ENCODE measurements around the gene SYT8.
"Not testable (repeated sequence)": the region's sequence is repeated elsewhere in the genome, so short reads cannot be mapped to it uniquely, and the experiment has no call there.

Gene SYT8

DNA sequence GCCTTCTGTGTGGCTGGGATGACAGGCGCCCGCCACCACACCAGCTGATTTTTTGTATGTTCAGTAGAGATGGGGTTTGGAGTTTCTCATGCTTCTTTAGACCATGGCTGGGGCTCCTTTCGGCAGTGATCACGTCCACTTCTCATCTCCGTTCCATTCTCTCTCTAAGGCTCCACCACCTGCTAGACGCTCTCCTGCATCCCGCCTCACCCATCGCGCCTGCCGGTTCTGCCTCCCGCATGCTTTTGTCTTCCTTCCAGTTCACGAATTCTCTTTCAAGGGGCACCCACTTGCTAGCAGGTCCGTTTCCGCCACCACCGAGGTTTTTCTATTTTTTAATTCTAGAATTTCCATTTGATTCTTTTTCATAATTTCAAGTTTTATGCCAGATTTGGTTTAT is 22.0 kb upstream of the SYT8 start:
- Mint-ChIP-seq H3K36me3 (no peaks in the 10 kb centered on the region), H3K4me3 (no peak overlapping the region), H3K9me3 (ENCODE audit: low read depth) (no peaks in the 10 kb centered on the region), H3K27ac (no peak overlapping the region), H3K27me3 (no peaks in the 10 kb centered on the region), H3K4me1 (ENCODE audit: low read depth) (no peaks in the 10 kb centered on the region)

DNA sequence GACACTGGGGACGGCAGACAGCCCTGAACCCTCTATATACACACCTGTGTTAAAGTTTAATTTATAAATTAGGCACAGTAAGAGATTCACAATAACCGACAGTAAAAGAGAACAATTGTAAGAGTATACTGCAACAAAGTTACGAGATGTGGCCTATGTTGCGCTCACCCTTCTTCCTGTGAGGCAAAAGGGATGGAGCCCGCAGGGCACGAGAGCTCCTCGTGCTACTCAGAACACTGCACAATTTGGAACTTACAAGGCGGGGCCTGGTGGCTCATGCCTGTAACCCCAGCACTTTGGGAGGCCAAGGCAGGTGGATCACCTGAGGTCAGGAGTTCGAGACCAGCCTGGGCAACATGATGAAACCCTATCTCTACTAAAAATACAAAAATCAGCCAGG is 21.4 kb upstream of the SYT8 start:
- H3K9me3 Mint-ChIP-seq (ENCODE audit: low read depth); H3K27ac Mint-ChIP-seq; H3K4me1 Mint-ChIP-seq (ENCODE audit: low read depth); H3K36me3 Mint-ChIP-seq; H3K4me3 Mint-ChIP-seq; H3K27me3 Mint-ChIP-seq: not testable (repeated sequence)

DNA sequence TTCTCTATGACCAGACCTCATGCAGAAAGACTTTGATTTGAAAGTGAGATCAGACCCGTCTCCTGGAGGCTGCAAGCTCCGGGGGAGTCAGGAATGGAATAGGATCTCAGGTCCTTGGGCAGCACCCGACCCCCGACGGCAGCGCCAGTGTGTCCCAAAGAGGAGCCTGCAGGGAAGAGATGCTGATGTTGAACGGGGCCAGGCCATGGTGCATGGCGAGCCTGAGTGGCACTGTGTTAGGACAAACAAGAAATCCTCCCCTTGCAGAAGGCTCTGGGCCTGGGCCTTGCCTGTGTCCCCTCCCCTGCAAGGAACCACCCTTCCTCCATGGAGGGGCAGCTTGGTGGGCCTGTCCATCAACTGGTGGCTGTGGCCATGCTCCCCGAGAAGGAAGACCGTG is 20.1 kb upstream of the SYT8 start:
- Mint-ChIP-seq H3K4me3 (no peak overlapping the region), H3K36me3 (no peaks in the 10 kb centered on the region), H3K4me1 (ENCODE audit: low read depth) (no peaks in the 10 kb centered on the region), H3K9me3 (ENCODE audit: low read depth) (no peaks in the 10 kb centered on the region), H3K27ac (no peak overlapping the region), H3K27me3 (no peaks in the 10 kb centered on the region)

DNA sequence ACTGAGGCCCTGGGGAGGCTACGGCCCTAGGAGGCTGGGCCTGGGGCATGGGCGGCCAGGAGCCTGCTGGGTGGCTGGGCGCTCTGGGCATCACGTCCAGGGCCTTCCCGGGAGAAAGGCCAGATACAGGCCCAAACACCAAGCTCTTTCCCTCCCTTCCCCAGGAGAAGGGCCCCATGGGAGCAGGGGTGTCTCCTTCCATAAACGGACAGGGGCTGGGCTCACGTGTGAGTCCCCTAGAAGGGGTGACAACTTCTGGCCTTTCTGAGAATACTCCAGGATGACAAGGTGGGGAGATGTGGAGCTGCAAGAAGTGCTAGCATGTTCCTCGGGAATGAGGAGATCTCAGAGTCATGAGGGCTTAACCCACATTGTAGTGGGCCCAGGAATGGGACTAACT is 19.5 kb upstream of the SYT8 start:
- no peaks in the 10 kb centered on the region for H3K27me3 Mint-ChIP-seq
- H3K9me3 Mint-ChIP-seq (ENCODE audit: low read depth) = no peaks in the 10 kb centered on the region
- H3K4me3 Mint-ChIP-seq = no peak overlapping the region
- H3K36me3 Mint-ChIP-seq = no peaks in the 10 kb centered on the region
- no peaks in the 10 kb centered on the region for H3K4me1 Mint-ChIP-seq (ENCODE audit: low read depth)
- no peak overlapping the region for H3K27ac Mint-ChIP-seq

DNA sequence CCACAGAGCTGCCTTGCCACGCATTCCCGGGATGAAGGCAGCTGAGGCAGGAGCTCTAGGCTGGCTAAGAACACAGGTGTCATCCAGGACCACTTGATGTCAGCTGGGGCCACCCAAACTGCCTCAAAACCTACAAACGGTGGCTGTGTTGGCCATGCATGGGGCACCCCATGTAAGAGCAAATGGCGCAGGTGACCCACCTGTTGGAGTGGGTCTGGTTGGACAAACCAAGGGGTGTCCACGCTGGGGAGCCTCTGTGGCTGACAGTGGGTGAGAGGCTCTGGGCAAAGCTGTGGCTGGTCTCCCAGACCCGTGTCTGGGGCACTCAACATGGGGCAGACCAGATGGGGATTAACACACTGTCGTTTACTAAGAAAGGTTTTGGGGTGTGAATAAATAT is 19.0 kb upstream of the SYT8 start:
- Mint-ChIP-seq H3K9me3 (ENCODE audit: low read depth) (no peaks in the 10 kb centered on the region), H3K4me1 (ENCODE audit: low read depth) (no peaks in the 10 kb centered on the region), H3K4me3 (no peak overlapping the region), H3K27me3 (no peaks in the 10 kb centered on the region), H3K36me3 (no peaks in the 10 kb centered on the region), H3K27ac (no peak overlapping the region)

DNA sequence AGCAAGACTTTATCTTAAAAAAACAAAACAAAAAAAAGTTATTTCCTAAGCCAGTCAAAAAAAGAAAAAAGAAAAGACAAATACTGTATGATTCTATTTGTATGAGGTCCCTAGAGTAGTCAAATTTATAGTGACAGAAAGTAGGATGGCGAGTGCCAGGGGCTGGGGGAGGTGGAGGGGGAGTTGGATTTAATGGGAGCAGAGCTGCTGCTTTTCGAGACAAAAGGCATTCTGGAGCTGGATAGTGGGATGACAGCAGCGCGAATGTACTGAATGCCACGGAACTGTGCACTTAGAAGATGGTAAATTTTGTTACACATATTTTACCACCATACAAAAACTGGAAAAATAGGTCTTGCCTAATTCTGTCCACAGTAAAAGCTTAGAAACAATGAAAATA is 17.8 kb upstream of the SYT8 start:
- Mint-ChIP-seq H3K4me1 (ENCODE audit: low read depth) (no peaks in the 10 kb centered on the region), H3K36me3 (no peaks in the 10 kb centered on the region), H3K27me3 (no peaks in the 10 kb centered on the region), H3K9me3 (ENCODE audit: low read depth) (no peaks in the 10 kb centered on the region), H3K4me3 (no peak overlapping the region), H3K27ac (no peak overlapping the region)

DNA sequence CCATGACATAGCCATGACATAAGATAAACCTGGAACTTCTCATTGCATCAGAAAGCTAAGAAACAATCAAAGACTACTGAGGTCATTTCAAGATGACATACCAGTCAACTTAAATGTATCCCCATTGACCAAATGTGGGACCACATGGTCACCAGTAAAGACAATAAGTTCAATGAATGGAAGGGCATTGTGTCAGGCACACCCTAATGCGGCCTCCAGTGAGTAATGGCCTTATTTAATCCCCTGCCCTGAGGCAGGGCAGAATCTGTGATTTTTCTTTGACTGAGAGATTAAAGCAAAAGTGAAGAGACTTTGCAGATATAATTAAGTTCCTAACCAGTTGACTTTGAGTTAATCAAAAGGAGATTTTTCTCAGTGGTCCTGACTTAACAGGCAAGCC is 17.3 kb upstream of the SYT8 start:
- Mint-ChIP-seq H3K4me1 (ENCODE audit: low read depth) (no peaks in the 10 kb centered on the region), H3K27ac (no peak overlapping the region), H3K36me3 (no peaks in the 10 kb centered on the region), H3K27me3 (no peaks in the 10 kb centered on the region), H3K4me3 (no peak overlapping the region), H3K9me3 (ENCODE audit: low read depth) (no peaks in the 10 kb centered on the region)

DNA sequence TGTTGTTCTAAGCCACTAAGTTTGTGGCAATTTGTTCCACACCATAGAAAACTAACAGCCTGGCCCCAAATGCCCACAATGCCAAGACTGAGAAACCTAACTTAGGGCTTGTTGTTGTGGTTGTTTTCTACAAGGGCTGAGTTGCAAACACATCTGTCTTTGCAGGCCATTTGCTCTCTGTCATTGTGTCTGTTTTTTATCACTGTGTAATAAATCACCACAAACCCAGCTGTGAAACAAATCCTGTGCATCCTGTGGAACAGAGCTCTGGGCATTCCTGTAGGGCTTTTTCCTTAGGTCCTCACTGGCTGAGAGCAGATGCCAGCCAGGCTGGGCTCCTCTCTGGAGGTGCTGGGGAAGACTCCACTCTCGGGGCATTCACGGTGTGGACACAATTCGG is 15.7 kb upstream of the SYT8 start:
- H3K4me1 Mint-ChIP-seq (ENCODE audit: low read depth) = no peaks in the 10 kb centered on the region
- H3K36me3 Mint-ChIP-seq = no peaks in the 10 kb centered on the region
- no peaks in the 10 kb centered on the region for H3K27me3 Mint-ChIP-seq
- H3K9me3 Mint-ChIP-seq (ENCODE audit: low read depth) = no peaks in the 10 kb centered on the region
- H3K27ac Mint-ChIP-seq = no peak overlapping the region
- H3K4me3 Mint-ChIP-seq = no peak overlapping the region

DNA sequence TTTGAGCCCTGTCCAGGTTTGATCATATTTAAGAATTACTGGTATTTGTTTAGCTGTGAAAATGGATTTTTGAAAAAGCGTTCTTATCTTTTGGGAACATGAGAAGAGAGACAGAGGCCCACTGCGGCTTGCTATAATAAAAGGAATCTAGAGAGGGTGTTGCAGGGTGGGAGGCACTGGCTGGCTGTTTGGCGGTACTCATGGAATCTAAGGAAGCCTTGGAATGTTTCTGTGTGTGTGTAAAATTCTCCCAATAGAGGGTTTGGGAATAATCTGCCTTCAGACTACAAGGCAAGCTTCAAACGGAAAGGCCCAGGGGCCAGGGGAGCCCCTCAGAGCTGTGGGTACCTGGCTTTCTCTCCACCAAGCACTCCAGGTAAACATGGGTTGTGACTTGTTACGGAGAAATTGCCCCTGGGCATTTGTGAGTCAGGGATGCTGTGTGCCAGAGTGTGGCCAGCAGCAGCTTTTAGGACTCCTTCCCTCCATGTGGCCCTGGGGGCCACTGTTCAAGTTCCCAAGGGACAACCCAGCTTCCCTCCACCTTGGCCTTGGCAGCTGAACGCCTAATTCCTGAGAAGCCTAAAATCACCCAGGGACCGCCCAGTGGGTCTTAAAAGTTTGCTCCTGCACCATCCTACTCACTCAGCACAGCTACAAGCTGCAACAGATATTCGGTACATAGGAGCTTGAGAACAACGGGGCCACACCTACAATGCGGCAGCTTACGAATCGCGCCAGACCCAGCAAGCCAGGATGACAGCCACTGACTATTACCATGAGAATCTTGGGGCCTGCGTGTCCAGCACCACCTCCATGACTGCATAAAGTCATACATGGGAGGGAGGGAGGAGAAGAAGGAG is 14.1 kb upstream of the SYT8 start:
- Mint-ChIP-seq H3K27ac (no peak overlapping the region), H3K36me3 (no peaks in the 10 kb centered on the region), H3K27me3 (no peaks in the 10 kb centered on the region), H3K4me3 (no peak overlapping the region), H3K9me3 (ENCODE audit: low read depth) (no peaks in the 10 kb centered on the region), H3K4me1 (ENCODE audit: low read depth) (no peaks in the 10 kb centered on the region)

DNA sequence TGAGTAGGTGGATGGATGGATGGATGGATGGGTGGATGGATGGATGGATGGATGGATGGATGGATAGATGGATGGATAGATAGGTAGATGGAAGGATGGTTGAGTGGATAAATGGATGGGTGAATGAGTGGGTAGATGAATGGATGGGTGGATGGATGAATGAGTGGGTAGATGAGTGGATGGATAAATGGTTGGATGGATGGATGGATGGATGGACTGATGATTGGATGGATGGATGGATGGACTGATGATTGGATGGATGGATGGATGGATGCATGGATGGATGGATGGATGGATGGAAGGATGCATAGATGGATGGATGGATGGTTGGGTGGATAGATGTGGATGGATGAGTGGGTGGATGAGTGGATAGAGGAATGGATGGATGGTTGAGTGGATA is 13.2 kb upstream of the SYT8 start:
- Mint-ChIP-seq H3K27me3 (no peaks in the 10 kb centered on the region), H3K36me3 (no peaks in the 10 kb centered on the region), H3K27ac (no peak overlapping the region), H3K4me3 (no peak overlapping the region), H3K9me3 (ENCODE audit: low read depth) (no peaks in the 10 kb centered on the region), H3K4me1 (ENCODE audit: low read depth) (no peaks in the 10 kb centered on the region)

DNA sequence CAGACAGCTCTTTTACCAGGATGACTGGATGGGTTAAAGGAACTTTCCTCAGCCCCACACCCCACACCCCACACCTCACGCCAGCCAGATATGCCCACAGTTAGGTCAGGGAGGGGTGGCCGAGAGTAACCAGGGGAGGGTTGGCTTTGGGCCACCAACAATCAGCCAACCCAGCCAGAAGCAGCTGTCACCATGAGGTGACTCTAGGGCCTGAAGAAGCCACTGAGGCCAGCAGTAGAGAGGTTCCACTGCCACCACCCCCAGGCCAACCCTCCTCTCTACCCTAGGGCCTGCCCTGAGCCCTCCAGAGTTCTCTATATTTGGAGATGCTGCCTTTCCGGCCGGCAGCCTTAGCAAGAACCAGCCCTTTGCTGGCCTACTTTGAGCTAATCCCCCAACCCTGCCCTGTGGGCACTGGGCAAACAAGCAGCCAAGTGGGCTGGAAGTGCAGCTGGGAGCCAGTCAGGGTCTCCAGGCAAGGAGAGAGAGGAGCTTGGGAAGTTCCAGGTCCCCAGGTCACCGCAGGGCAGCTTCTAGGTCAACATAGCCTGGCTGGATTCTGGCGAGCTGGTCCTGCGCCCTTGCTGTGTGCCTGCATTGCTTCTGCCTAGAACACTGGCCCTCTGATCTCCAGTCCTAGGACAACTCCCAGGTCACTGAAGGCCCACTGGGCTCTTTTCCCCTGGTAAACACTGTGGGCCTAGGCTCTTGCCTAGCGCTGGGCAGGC is 12.0 kb upstream of the SYT8 start:
- Mint-ChIP-seq H3K4me1 (ENCODE audit: low read depth) (no peaks in the 10 kb centered on the region), H3K27me3 (no peaks in the 10 kb centered on the region), H3K27ac (no peak overlapping the region), H3K36me3 (no peaks in the 10 kb centered on the region), H3K9me3 (ENCODE audit: low read depth) (no peaks in the 10 kb centered on the region), H3K4me3 (no peak overlapping the region)

DNA sequence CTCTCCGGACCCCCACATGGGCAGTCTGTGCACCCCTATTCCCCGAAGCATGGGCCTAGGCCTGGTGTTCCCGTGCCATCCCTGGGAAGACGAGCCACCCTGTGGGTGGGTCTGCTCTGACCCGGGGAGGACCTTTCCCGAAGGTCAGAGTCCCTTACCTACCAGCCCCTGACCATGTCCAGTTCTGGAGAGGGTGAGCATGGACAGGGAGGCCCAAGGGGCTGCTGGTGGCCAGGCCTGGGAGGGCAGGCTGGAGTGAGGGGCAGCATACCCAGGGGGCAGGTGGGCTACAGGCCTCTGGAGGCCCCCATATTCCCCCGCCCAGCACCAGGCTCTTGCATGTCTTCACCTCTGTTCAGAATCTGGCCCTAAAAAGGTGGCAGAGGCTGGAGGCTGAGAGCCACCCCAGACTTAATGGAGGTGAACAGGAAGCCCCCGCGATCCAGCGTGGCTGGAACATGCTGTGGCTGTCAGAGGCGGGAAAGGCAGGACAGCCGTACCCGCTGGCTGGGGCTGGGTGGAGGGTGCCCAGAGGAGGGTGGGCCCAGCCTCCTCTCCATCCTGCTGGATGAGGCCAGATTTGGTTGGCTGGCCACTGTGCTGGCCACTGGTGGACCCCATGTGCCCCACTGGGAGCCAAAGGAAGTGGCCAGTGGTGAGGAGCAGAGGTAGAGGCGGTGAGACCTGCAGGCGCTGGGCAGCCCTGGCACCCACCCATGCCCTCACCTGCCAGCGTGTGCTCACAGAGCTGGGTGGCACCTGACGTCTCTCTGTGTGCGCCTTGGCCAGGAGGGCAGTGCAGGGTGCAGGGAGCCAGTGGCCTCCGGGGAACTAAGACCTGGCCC is 11.2 kb upstream of the SYT8 start:
- Mint-ChIP-seq H3K27me3 (no peaks in the 10 kb centered on the region), H3K4me1 (ENCODE audit: low read depth) (no peaks in the 10 kb centered on the region), H3K36me3 (no peaks in the 10 kb centered on the region), H3K4me3 (no peak overlapping the region), H3K9me3 (ENCODE audit: low read depth) (no peaks in the 10 kb centered on the region), H3K27ac (no peak overlapping the region)

DNA sequence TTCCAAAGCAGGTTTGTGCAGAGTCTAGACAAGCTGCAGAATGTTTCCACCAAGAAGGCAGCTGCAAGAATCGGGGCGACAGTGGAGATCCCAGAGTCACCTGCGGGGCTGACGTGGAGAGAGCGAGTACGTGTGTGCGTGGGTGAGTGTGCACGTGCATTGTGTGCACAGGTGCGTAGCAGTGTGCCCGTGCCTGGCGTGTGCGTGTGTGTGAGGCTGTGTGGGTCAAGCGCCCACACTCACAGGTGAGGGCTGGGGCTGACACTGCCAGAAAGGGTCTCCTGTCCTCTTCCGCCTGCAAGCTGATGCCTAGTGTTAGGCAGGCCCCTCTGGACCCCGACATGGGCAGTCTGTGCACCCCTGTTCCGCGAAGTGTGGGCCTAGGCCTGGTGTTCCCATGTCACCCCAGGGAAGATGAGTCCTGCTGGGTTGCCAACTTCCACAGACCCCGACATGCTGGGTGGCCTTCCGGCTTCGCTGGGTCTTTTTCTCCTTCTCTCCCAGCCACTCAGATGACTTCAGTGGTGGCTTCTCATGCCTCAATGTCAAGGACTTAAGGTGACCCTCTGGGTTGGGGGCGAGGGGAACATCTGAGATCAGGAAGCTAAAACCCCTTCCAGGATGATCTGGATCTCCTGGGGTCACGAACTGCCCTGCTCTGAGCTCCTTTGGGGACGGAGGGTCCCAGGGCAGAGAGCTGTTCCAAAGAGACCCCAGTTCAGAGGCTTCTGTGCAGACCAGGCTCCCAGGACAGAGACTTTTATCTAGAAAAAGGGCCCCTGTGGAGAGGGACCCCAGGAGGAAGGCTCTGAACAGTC is 10.4 kb upstream of the SYT8 start:
- no peaks in the 10 kb centered on the region for H3K27me3 Mint-ChIP-seq
- no peak overlapping the region for H3K4me3 Mint-ChIP-seq
- H3K9me3 Mint-ChIP-seq (ENCODE audit: low read depth) = no peaks in the 10 kb centered on the region
- H3K36me3 Mint-ChIP-seq = no peaks in the 10 kb centered on the region
- no peak overlapping the region for H3K27ac Mint-ChIP-seq
- H3K4me1 Mint-ChIP-seq (ENCODE audit: low read depth) = no peaks in the 10 kb centered on the region

DNA sequence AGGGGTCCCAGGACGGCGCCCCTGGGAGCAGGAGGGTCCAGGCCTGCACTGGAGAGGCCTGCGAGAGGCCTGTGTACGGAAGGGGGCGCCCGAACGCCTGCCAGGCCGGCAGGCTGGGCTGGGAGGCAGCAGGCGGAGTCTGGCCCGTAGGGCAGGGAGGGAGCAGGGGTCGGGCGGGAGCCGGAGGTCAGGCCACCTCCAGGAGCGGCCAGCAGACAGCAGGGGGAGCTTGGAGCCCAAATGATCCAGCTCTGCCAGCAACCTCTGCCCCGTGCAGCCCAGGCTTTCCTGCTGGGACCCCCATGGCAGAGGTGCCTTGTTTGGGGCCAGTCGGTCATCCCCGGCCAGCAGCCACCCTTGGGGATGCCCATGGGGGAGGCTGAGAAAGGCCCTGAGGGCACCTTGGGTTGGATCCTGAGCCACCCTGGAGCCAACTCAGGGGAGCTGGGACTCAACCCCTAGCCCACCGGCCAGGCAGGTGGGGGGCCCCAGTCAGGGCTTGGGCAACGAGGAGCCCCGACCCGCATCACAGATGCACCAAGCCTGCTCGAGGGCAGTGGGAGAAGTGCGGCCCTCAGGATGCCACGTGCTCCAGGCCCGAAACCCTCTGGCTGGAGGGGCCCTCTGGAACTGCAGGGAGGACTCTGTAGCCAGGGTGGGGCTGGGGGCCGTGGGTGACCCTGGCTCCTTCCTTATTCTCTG is 9.6 kb upstream of the SYT8 start:
- H3K4me3 Mint-ChIP-seq = no peak overlapping the region

More for the DNA sequence above, 9.6 kb upstream of the SYT8 start:
- no peak overlapping the region for H3K27ac Mint-ChIP-seq
- H3K9me3 Mint-ChIP-seq (ENCODE audit: low read depth) = no peaks in the 10 kb centered on the region
- no peaks in the 10 kb centered on the region for H3K27me3 Mint-ChIP-seq
- no peaks in the 10 kb centered on the region for H3K4me1 Mint-ChIP-seq (ENCODE audit: low read depth)
- H3K36me3 Mint-ChIP-seq = no peaks in the 10 kb centered on the region

All from activated naive CD8-positive, alpha-beta T cell (primary cell).